Measurements from ENCODE around the gene LARGE1. TPM values are rescaled to one million over a fixed set of nuclear protein-coding genes. Genes with fewer than 3 reads are reported as not detected.

Gene LARGE1
- total and polyA plus RNA-seq, 10 donors: 1.9 to 35.8 (median 22.8) TPM

DNA sequence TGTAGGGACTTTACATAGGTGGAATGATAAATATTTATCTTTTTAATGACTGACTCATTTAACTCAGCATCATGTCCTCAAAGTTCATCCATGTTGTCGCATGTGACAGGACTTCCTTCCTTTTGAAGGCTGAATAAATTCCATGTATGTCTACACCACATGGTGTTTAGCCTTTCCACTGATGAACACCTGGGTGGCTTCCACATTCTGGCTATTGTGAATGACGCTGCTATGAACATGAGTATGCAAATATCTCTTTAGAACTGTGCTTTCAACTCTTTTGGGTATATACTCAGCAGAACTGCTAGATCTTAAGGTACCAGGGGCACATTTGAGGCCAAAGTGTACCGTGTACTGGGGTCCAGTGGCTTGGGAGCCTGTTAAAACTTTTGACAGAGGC is 24.1 kb downstream of the LARGE1 start:
- 77 to 91% (median 84%) methylated on average over 3 of the region's 3 CpGs for WGBS, 5 donors
- H3K4me3 ChIP-seq: no peak overlapping the region
- H3K4me1 ChIP-seq: peaks cover 0 to 21% (median 5%) of the 10 kb centered on the region in 6 donors
- no peaks in the 10 kb centered on the region for H3K27me3 ChIP-seq (replicated peaks in 1 of 7)
- intact Hi-C loops (cut with DNase I; ENCODE audit: low total_unique reads): no loop called here
- H3K36me3 ChIP-seq: no peaks in the 10 kb centered on the region
- H3K9me3 ChIP-seq: peaks cover 0 to 13% (median 8%) of the 10 kb centered on the region in 8 donors
- peak in 1 of 3 donors; percentile 14 for TF ChIP-seq POLR2AphosphoS5 (IDR thresholded peaks at IDR 0.05)
- TF ChIP-seq, protein P1, sequence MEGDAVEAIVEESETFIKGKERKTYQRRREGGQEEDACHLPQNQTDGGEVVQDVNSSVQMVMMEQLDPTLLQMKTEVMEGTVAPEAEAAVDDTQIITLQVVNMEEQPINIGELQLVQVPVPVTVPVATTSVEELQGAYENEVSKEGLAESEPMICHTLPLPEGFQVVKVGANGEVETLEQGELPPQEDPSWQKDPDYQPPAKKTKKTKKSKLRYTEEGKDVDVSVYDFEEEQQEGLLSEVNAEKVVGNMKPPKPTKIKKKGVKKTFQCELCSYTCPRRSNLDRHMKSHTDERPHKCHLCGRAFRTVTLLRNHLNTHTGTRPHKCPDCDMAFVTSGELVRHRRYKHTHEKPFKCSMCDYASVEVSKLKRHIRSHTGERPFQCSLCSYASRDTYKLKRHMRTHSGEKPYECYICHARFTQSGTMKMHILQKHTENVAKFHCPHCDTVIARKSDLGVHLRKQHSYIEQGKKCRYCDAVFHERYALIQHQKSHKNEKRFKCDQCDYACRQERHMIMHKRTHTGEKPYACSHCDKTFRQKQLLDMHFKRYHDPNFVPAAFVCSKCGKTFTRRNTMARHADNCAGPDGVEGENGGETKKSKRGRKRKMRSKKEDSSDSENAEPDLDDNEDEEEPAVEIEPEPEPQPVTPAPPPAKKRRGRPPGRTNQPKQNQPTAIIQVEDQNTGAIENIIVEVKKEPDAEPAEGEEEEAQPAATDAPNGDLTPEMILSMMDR (IDR thresholded peaks at IDR 0.05 in 8 of 11, conservative IDR thresholded peaks at IDR 0.05 in 3 of 11): no peak
- H3K27ac ChIP-seq: peak overlapping the region in 3 of 8 donors; percentile 21 to 65 (median 59)
- no peak for DNase-seq

- Histone ChIP-seq H3K27me3 (replicated peaks in 1 of 7) (no peaks in the 10 kb centered on the region), H3K4me3 (no peak overlapping the region), H3K4me1 (peaks cover 0 to 25% (median 5%) of the 10 kb centered on the region in 6 donors), H3K27ac (no peak overlapping the region), H3K36me3 (no peaks in the 10 kb centered on the region), H3K9me3 (peaks cover 0 to 13% (median 8%) of the 10 kb centered on the region in 8 donors)
- WGBS, 5 donors: 75 to 89% (median 79%) methylated on average over 2 of the region's 2 CpGs
- intact Hi-C loops (cut with DNase I; ENCODE audit: low total_unique reads): no loop called here
- no peak for DNase-seq
- TF ChIP-seq POLR2AphosphoS5 (IDR thresholded peaks at IDR 0.05) (no peak), POLR2A (IDR thresholded peaks at IDR 0.05) (no peak)
- TF ChIP-seq, protein P1 (IDR thresholded peaks at IDR 0.05 in 8 of 11, conservative IDR thresholded peaks at IDR 0.05 in 3 of 11): no peak
Observed at GRCh38 chr22:33895444-33895843, 24.8 kb downstream of the LARGE1 start.

- no peaks in the 10 kb centered on the region for H3K36me3 ChIP-seq
- TF ChIP-seq, protein P1 (IDR thresholded peaks at IDR 0.05 in 8 of 11, conservative IDR thresholded peaks at IDR 0.05 in 3 of 11): no peak
- TF ChIP-seq POLR2AphosphoS5 (IDR thresholded peaks at IDR 0.05) (no peak), POLR2A (IDR thresholded peaks at IDR 0.05) (no peak)
- peaks cover 0 to 34% (median 11%) of the 10 kb centered on the region in 6 donors for H3K4me1 ChIP-seq
- H3K27me3 ChIP-seq (replicated peaks in 1 of 7): no peaks in the 10 kb centered on the region
- H3K27ac ChIP-seq: no peak overlapping the region
- WGBS, 5 donors: 81 to 100% (median 89%) methylated on average over 2 of the region's 2 CpGs
- H3K9me3 ChIP-seq: peaks cover 0 to 13% (median 8%) of the 10 kb centered on the region in 8 donors
- no peak overlapping the region for H3K4me3 ChIP-seq
- no peak for DNase-seq
- intact Hi-C loops (cut with DNase I; ENCODE audit: low total_unique reads): no loop called here
Observed at GRCh38 chr22:33894515-33894914, 25.8 kb downstream of the LARGE1 start.

- no peak for DNase-seq
- Histone ChIP-seq H3K36me3 (no peaks in the 10 kb centered on the region), H3K9me3 (peaks cover 0 to 13% (median 8%) of the 10 kb centered on the region in 8 donors), H3K4me3 (no peak overlapping the region), H3K4me1 (peaks cover 0 to 39% (median 15%) of the 10 kb centered on the region in 6 donors), H3K27me3 (replicated peaks in 1 of 7) (no peaks in the 10 kb centered on the region), H3K27ac (no peak overlapping the region)
- TF ChIP-seq POLR2AphosphoS5 (IDR thresholded peaks at IDR 0.05) (no peak), POLR2A (IDR thresholded peaks at IDR 0.05) (no peak)
- TF ChIP-seq, protein P1 (IDR thresholded peaks at IDR 0.05 in 8 of 11, conservative IDR thresholded peaks at IDR 0.05 in 3 of 11): no peak
- intact Hi-C loops (cut with DNase I; ENCODE audit: low total_unique reads): no loop called here
Observed at GRCh38 chr22:33894036-33894435, 26.2 kb downstream of the LARGE1 start.
